GM23338 (cell line): ENCODE results near the gene DPYD. TPM values are rescaled to one million over a fixed set of nuclear protein-coding genes. Genes with fewer than 3 reads are reported as not detected.

Source experiments
- ATAC-seq: fragments of 200-7000 bp; cut with Tn5 transposase; 3 replicates; pipeline ENCODE4 v1.9.1; 2020
- DNase-seq: peaks from one replicate; pipeline ENCODE4 v3.0.0-alpha.2; 2015; ENCODE audit warnings: low spot score
- H2AFZ ChIP-seq: fragments of 200-600 bp; sonication (generic); 2 replicates; pipeline ENCODE4 v1.8.0; 2016; ENCODE audit warnings: antibody characterized with exemption, mild to moderate bottlenecking, moderate library complexity
- H3F3A ChIP-seq: fragments of 200-600 bp; sonication (generic); replicated peaks from 2 replicates; pipeline ENCODE4 v1.8.0; 2017; ENCODE audit warnings: antibody characterized with exemption, mixed run types, low read depth
- H3K27ac ChIP-seq: fragments of 200-600 bp; sonication (generic); 2 replicates; pipeline ENCODE4 v1.6.1; 2016; ENCODE audit warnings: low read depth
- H3K27me3 ChIP-seq: fragments of 200-600 bp; sonication (generic); 2 replicates; pipeline ENCODE4 v1.8.0; 2016; ENCODE audit warnings: mild to moderate bottlenecking, mixed run types, moderate library complexity; ENCODE audit not compliant: insufficient read depth
- H3K36me3 ChIP-seq: fragments of 200-600 bp; sonication (generic); 2 replicates; pipeline ENCODE4 v1.8.0; 2016; ENCODE audit warnings: mild to moderate bottlenecking; ENCODE audit not compliant: insufficient read depth
- H3K4me1 ChIP-seq: fragments of 200-600 bp; sonication (generic); 2 replicates; pipeline ENCODE4 v1.8.0; 2016; ENCODE audit warnings: mild to moderate bottlenecking, moderate library complexity; ENCODE audit not compliant: insufficient read depth
- H3K4me2 ChIP-seq: fragments of 200-600 bp; sonication (generic); 2 replicates; pipeline ENCODE4 v1.7.1; 2017; ENCODE audit warnings: mixed run types
- H3K4me3 ChIP-seq: fragments of 200-600 bp; sonication (generic); 2 replicates; pipeline ENCODE4 v1.6.1; 2016; ENCODE audit warnings: mixed run types
- H3K79me2 ChIP-seq: fragments of 200-600 bp; sonication (generic); replicated peaks from 2 replicates; pipeline ENCODE4 v1.8.0; 2017; ENCODE audit warnings: mild to moderate bottlenecking; ENCODE audit not compliant: insufficient read depth
- H3K9me2 ChIP-seq: fragments of 200-600 bp; sonication (generic); 2 replicates; pipeline ENCODE4 v1.8.0; 2017; ENCODE audit not compliant: insufficient read depth
- H4K20me1 ChIP-seq: fragments of 200-600 bp; sonication (generic); replicated peaks from 2 replicates; pipeline ENCODE4 v1.8.0; 2017; ENCODE audit warnings: mild to moderate bottlenecking; ENCODE audit not compliant: insufficient read depth
- H3K27ac Mint-ChIP-seq: 2 replicates; pipeline ENCODE4 v1.8.0; 2020; ENCODE audit warnings: inconsistent platforms, mild to moderate bottlenecking, moderate library complexity, mixed read lengths
- H3K27me3 Mint-ChIP-seq: 3 replicates; pipeline ENCODE4 v1.8.0; 2022; ENCODE audit warnings: low read depth, mild to moderate bottlenecking, moderate library complexity, mixed read lengths, inconsistent platforms; ENCODE audit not compliant: insufficient read depth, poor library complexity
- H3K36me3 Mint-ChIP-seq: 3 replicates; pipeline ENCODE4 v1.8.0; 2021; ENCODE audit warnings: low read depth, mild to moderate bottlenecking, inconsistent platforms, moderate library complexity, mixed read lengths
- H3K4me1 Mint-ChIP-seq: 3 replicates; pipeline ENCODE4 v1.8.0; 2020; ENCODE audit warnings: mild to moderate bottlenecking, inconsistent platforms, mixed read lengths
- H3K4me3 Mint-ChIP-seq: 3 replicates; pipeline ENCODE4 v1.8.0; 2021; ENCODE audit warnings: moderate library complexity, mild to moderate bottlenecking, inconsistent platforms, mixed read lengths
- H3K9me3 Mint-ChIP-seq: 3 replicates; pipeline ENCODE4 v1.8.0; 2020; ENCODE audit warnings: moderate library complexity, mild to moderate bottlenecking, inconsistent platforms, mixed read lengths
- CREB1 ChIP-seq: fragments of 250-450 bp; sonication (Bioruptor Pico); IDR thresholded peaks from 2 replicates; pipeline ENCODE4 v1.5.0; 2020; ENCODE audit warnings: low read depth, mild to moderate bottlenecking, moderate library complexity
- EZH2phosphoT487 ChIP-seq: fragments of 200-600 bp; sonication (generic); IDR thresholded peaks from one replicate; pipeline ENCODE4 v1.8.1; 2018; ENCODE audit warnings: antibody characterized with exemption; ENCODE audit not compliant: unreplicated experiment
- JUNB ChIP-seq: IDR thresholded peaks from one replicate; pipeline ENCODE4 v1.6.1; 2016; ENCODE audit warnings: antibody characterized with exemption; ENCODE audit not compliant: unreplicated experiment
- POLR2AphosphoS5 ChIP-seq: IDR thresholded peaks from 2 replicates; pipeline ENCODE4 v1.6.1; 2016; ENCODE audit warnings: antibody characterized with exemption, low read depth
- STAT1 ChIP-seq: IDR thresholded peaks from one replicate; pipeline ENCODE4 v1.6.1; 2016; ENCODE audit warnings: antibody characterized with exemption; ENCODE audit not compliant: unreplicated experiment
- ZNF114 ChIP-seq: fragments of 250-450 bp; sonication (Bioruptor Pico); IDR thresholded peaks from 2 replicates; pipeline ENCODE4 v1.5.0; 2020; ENCODE audit warnings: mild to moderate bottlenecking, moderate library complexity
- ZNF331 ChIP-seq: fragments of 250-450 bp; sonication (Bioruptor Pico); IDR thresholded peaks from 2 replicates; pipeline ENCODE4 v1.5.0; 2020; ENCODE audit warnings: low read depth, mild to moderate bottlenecking, moderate library complexity
- polyA plus RNA-seq: library from polyadenylated mRNA; unstranded; fragments of >200 nt; fragmentation: Nextera tagmentation; extraction: Ambion mirVana; gene quantifications from 2 replicates; pipeline ENCODE4 v1.2.1, GENCODE V29; 2016
- total RNA-seq: library from RNA; depleted of rRNA; stranded (reverse); fragments of >200 nt; shearing (Covaris generic); gene quantifications from 2 replicates; pipeline ENCODE4 v1.2.3, GENCODE V29; 2014
- TF ChIP-seq, protein P1 (sequence below): IDR thresholded peaks from 2 replicates; pipeline ENCODE4 v1.6.1; 2016; ENCODE audit warnings: antibody characterized with exemption
- TF ChIP-seq, protein P2 (sequence below), 2 experiments: fragments of 200-600 bp in 1 of 2; sonication (generic) in 1 of 2; conservative IDR thresholded peaks; 2 replicates each; pipeline versions ENCODE4 v1.5.1 to v1.6.1; 2016 to 2017; ENCODE audit warnings: antibody characterized with exemption in 2 of 2, low read depth in 2 of 2, mild to moderate bottlenecking in 2 of 2, moderate library complexity in 1 of 2
- TF ChIP-seq, protein P3 (sequence below): fragments of 250-450 bp; sonication (Bioruptor Pico); IDR thresholded peaks from 2 replicates; pipeline ENCODE4 v1.5.0; 2020; ENCODE audit warnings: mild to moderate bottlenecking, moderate library complexity

Gene DPYD
- total and polyA plus RNA-seq, 2 experiments from 2014 or later, result 0.50 to 1.6 TPM

DNA sequence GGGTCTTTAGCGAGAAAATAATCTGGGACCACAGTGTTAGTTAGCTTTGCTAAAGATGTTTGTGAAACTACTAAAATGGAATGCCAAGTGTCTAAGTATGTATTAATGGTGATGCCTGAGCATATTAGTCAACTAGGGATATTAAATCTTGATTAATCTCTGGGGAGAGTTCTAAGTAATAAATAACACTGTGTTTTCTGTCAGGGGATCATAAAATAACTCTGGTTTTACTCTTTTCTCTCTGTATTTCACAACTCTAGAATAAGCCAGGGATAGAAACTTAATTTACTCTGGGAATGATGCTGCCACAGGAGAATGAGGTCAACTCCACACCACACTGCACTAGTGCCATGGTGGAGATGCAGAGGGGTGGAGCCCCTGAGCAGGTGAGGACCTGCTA, 800.0 kb downstream of the DPYD start:
- Histone ChIP-seq H3K36me3 (no peaks in the 10 kb centered on the region), H3K27ac (no peak overlapping the region), H3K9me2 (no peaks in the 10 kb centered on the region), H3K4me1 (peaks cover 28% of the 10 kb centered on the region), H3F3A (no peaks in the 10 kb centered on the region), H4K20me1 (no peaks in the 10 kb centered on the region), H2AFZ (no peak overlapping the region), H3K4me3 (no peak overlapping the region), H3K27me3 (no peaks in the 10 kb centered on the region), H3K4me2 (no peak overlapping the region), H3K79me2 (no peaks in the 10 kb centered on the region)
- Mint-ChIP-seq H3K9me3 (no peaks in the 10 kb centered on the region), H3K4me3 (no peak overlapping the region), H3K27me3 (peaks cover 9% of the 10 kb centered on the region), H3K27ac (no peak overlapping the region), H3K4me1 (peaks cover 27% of the 10 kb centered on the region), H3K36me3 (no peaks in the 10 kb centered on the region)
- TF ChIP-seq JUNB, result no peak
- TF ChIP-seq ZNF331 (CRISPR knock-in tag), result no peak
- no peak for TF ChIP-seq EZH2phosphoT487
- TF ChIP-seq, protein P1, sequence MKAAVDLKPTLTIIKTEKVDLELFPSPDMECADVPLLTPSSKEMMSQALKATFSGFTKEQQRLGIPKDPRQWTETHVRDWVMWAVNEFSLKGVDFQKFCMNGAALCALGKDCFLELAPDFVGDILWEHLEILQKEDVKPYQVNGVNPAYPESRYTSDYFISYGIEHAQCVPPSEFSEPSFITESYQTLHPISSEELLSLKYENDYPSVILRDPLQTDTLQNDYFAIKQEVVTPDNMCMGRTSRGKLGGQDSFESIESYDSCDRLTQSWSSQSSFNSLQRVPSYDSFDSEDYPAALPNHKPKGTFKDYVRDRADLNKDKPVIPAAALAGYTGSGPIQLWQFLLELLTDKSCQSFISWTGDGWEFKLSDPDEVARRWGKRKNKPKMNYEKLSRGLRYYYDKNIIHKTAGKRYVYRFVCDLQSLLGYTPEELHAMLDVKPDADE, result no peak
- TF ChIP-seq POLR2AphosphoS5, result no peak
- no peak for TF ChIP-seq ZNF114 (CRISPR knock-in tag)
- TF ChIP-seq, protein P2, sequence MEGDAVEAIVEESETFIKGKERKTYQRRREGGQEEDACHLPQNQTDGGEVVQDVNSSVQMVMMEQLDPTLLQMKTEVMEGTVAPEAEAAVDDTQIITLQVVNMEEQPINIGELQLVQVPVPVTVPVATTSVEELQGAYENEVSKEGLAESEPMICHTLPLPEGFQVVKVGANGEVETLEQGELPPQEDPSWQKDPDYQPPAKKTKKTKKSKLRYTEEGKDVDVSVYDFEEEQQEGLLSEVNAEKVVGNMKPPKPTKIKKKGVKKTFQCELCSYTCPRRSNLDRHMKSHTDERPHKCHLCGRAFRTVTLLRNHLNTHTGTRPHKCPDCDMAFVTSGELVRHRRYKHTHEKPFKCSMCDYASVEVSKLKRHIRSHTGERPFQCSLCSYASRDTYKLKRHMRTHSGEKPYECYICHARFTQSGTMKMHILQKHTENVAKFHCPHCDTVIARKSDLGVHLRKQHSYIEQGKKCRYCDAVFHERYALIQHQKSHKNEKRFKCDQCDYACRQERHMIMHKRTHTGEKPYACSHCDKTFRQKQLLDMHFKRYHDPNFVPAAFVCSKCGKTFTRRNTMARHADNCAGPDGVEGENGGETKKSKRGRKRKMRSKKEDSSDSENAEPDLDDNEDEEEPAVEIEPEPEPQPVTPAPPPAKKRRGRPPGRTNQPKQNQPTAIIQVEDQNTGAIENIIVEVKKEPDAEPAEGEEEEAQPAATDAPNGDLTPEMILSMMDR (conservative IDR thresholded peaks at IDR 0.05; ENCODE audit: low read depth in 2 of 2), result no peak
- TF ChIP-seq STAT1, result no peak
- TF ChIP-seq CREB1 (CRISPR knock-in tag), result no peak
- TF ChIP-seq, protein P3, sequence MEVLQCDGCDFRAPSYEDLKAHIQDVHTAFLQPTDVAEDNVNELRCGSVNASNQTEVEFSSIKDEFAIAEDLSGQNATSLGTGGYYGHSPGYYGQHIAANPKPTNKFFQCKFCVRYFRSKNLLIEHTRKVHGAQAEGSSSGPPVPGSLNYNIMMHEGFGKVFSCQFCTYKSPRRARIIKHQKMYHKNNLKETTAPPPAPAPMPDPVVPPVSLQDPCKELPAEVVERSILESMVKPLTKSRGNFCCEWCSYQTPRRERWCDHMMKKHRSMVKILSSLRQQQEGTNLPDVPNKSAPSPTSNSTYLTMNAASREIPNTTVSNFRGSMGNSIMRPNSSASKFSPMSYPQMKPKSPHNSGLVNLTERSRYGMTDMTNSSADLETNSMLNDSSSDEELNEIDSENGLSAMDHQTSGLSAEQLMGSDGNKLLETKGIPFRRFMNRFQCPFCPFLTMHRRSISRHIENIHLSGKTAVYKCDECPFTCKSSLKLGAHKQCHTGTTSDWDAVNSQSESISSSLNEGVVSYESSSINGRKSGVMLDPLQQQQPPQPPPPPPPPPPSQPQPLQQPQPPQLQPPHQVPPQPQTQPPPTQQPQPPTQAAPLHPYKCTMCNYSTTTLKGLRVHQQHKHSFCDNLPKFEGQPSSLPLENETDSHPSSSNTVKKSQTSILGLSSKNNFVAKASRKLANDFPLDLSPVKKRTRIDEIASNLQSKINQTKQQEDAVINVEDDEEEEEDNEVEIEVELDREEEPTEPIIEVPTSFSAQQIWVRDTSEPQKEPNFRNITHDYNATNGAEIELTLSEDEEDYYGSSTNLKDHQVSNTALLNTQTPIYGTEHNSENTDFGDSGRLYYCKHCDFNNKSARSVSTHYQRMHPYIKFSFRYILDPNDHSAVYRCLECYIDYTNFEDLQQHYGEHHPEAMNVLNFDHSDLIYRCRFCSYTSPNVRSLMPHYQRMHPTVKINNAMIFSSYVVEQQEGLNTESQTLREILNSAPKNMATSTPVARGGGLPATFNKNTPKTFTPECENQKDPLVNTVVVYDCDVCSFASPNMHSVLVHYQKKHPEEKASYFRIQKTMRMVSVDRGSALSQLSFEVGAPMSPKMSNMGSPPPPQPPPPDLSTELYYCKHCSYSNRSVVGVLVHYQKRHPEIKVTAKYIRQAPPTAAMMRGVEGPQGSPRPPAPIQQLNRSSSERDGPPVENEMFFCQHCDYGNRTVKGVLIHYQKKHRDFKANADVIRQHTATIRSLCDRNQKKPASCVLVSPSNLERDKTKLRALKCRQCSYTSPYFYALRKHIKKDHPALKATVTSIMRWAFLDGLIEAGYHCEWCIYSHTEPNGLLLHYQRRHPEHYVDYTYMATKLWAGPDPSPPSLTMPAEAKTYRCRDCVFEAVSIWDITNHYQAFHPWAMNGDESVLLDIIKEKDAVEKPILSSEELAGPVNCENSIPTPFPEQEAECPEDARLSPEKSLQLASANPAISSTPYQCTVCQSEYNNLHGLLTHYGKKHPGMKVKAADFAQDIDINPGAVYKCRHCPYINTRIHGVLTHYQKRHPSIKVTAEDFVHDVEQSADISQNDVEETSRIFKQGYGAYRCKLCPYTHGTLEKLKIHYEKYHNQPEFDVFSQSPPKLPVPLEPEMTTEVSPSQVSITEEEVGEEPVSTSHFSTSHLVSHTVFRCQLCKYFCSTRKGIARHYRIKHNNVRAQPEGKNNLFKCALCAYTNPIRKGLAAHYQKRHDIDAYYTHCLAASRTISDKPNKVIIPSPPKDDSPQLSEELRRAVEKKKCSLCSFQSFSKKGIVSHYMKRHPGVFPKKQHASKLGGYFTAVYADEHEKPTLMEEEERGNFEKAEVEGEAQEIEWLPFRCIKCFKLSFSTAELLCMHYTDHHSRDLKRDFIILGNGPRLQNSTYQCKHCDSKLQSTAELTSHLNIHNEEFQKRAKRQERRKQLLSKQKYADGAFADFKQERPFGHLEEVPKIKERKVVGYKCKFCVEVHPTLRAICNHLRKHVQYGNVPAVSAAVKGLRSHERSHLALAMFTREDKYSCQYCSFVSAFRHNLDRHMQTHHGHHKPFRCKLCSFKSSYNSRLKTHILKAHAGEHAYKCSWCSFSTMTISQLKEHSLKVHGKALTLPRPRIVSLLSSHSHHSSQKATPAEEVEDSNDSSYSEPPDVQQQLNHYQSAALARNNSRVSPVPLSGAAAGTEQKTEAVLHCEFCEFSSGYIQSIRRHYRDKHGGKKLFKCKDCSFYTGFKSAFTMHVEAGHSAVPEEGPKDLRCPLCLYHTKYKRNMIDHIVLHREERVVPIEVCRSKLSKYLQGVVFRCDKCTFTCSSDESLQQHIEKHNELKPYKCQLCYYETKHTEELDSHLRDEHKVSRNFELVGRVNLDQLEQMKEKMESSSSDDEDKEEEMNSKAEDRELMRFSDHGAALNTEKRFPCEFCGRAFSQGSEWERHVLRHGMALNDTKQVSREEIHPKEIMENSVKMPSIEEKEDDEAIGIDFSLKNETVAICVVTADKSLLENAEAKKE (CRISPR knock-in tag), result no peak
- ATAC-seq, result no peak
- DNase-seq, result no peak
